ENCODE results near the gene CCDC60. TPM values are rescaled to one million over a fixed set of nuclear protein-coding genes. Genes with fewer than 3 reads are reported as not detected.

CCDC60 gene
- polyA plus RNA-seq, 1 experiment: not detected

GRCh38 chr12:119447618-119448017 lies 113.1 kb downstream of the CCDC60 start:
- no peak for DNase-seq (ENCODE audit: low read depth, low spot score)
- Histone ChIP-seq H3K4me3 (ENCODE audit: low read depth, low read length) (no peak overlapping the region), H3K27me3 (ENCODE audit: control insufficient read depth, insufficient read depth, low read length) (no peaks in the 10 kb centered on the region), H3K27ac (ENCODE audit: low read depth, low read length) (no peak overlapping the region), H3K9me3 (ENCODE audit: control insufficient read depth, insufficient read depth, low read length) (peaks cover 13% of the 10 kb centered on the region; the same call in 1 of the 2 replicates)
- ChIA-PET CTCF (no interaction called here), POLR2A (no interaction called here)
- no peak for TF ChIP-seq CTCF (IDR thresholded peaks at IDR 0.05; ENCODE audit: low read depth, low read length)

GRCh38 chr12:119448611-119449131 lies 114.1 kb downstream of the CCDC60 start:
- POLR2A ChIA-PET: no interaction called here
- Histone ChIP-seq H3K27me3 (ENCODE audit: control insufficient read depth, insufficient read depth, low read length) (no peaks in the 10 kb centered on the region), H3K27ac (ENCODE audit: low read depth, low read length) (no peak overlapping the region), H3K9me3 (ENCODE audit: control insufficient read depth, insufficient read depth, low read length) (peaks cover 16% of the 10 kb centered on the region), H3K4me3 (ENCODE audit: low read depth, low read length) (no peak overlapping the region)
- no peak for TF ChIP-seq CTCF (IDR thresholded peaks at IDR 0.05; ENCODE audit: low read depth, low read length)
- DNase-seq (ENCODE audit: low read depth, low spot score): no peak
- CTCF ChIA-PET: no interaction called here

- CTCF ChIA-PET: no interaction called here
- POLR2A ChIA-PET: no interaction called here
- H3K9me3 ChIP-seq (ENCODE audit: control insufficient read depth, insufficient read depth, low read length): peaks cover 23% of the 10 kb centered on the region
- TF ChIP-seq CTCF (IDR thresholded peaks at IDR 0.05; ENCODE audit: low read depth, low read length): no peak
- no peak for DNase-seq (ENCODE audit: low read depth, low spot score)
- H3K27me3 ChIP-seq (ENCODE audit: control insufficient read depth, insufficient read depth, low read length): no peaks in the 10 kb centered on the region
- no peak overlapping the region for H3K4me3 ChIP-seq (ENCODE audit: low read depth, low read length)
- no peak overlapping the region for H3K27ac ChIP-seq (ENCODE audit: low read depth, low read length)
Observed at GRCh38 chr12:119450771-119451170, 116.2 kb downstream of the CCDC60 start.

GRCh38 chr12:119456824-119457223 lies 122.3 kb downstream of the CCDC60 start:
- ChIA-PET POLR2A (no interaction called here), CTCF (no interaction called here)
- no peak overlapping the region for H3K27ac ChIP-seq (ENCODE audit: low read depth, low read length)
- no peak for TF ChIP-seq CTCF (IDR thresholded peaks at IDR 0.05; ENCODE audit: low read depth, low read length)
- peaks cover 10% of the 10 kb centered on the region for H3K9me3 ChIP-seq (ENCODE audit: control insufficient read depth, insufficient read depth, low read length)
- no peaks in the 10 kb centered on the region for H3K27me3 ChIP-seq (ENCODE audit: control insufficient read depth, insufficient read depth, low read length)
- H3K4me3 ChIP-seq (ENCODE audit: low read depth, low read length): no peak overlapping the region
- DNase-seq (ENCODE audit: low read depth, low spot score): no peak

- DNase-seq (ENCODE audit: low read depth, low spot score): no peak
- ChIA-PET CTCF (no interaction called here), POLR2A (no interaction called here)
- Histone ChIP-seq H3K27ac (ENCODE audit: low read depth, low read length) (no peak overlapping the region), H3K27me3 (ENCODE audit: control insufficient read depth, insufficient read depth, low read length) (no peaks in the 10 kb centered on the region), H3K9me3 (ENCODE audit: control insufficient read depth, insufficient read depth, low read length) (peaks cover 10% of the 10 kb centered on the region), H3K4me3 (ENCODE audit: low read depth, low read length) (no peak overlapping the region)
- TF ChIP-seq CTCF (IDR thresholded peaks at IDR 0.05; ENCODE audit: low read depth, low read length): no peak
Observed at GRCh38 chr12:119457271-119457670, 122.7 kb downstream of the CCDC60 start.

Measured in AG04450 (cell line).